SW 1271 (cell line): ENCODE results near the gene VWA8.
"Not testable (repeated sequence)": the region's sequence is repeated elsewhere in the genome, so short reads cannot be mapped to it uniquely, and the experiment has no call there.

Experiments used
- DNase-seq, 2 experiments: peaks; one replicate each; lab custom pipeline; 2025; lab: John Stamatoyannopoulos, UW

The VWA8 gene

GRCh38 chr13:41922894-41923293 is 38.0 kb downstream of the VWA8 start:
- DNase-seq, result not testable (repeated sequence)

GRCh38 chr13:41919741-41920487 is 41.0 kb downstream of the VWA8 start:
- DNase-seq, result no peak

- no peak for DNase-seq
Measured at GRCh38 chr13:41919031-41919740, 41.7 kb downstream of the VWA8 start.

GRCh38 chr13:41917641-41918040 is 43.3 kb downstream of the VWA8 start:
- no peak for DNase-seq

GRCh38 chr13:41916173-41916954 is 44.5 kb downstream of the VWA8 start:
- no peak for DNase-seq

GRCh38 chr13:41915081-41915480 is 45.8 kb downstream of the VWA8 start:
- no peak for DNase-seq

GRCh38 chr13:41914552-41914951 is 46.4 kb downstream of the VWA8 start:
- DNase-seq, result no peak

GRCh38 chr13:41909506-41909905 is 51.4 kb downstream of the VWA8 start:
- no peak for DNase-seq

GRCh38 chr13:41905600-41906254 is 55.2 kb downstream of the VWA8 start:
- DNase-seq, result peak; percentile 13 to 67

GRCh38 chr13:41900918-41901317 is 60.0 kb downstream of the VWA8 start:
- no peak for DNase-seq

GRCh38 chr13:41898411-41898810 is 62.5 kb downstream of the VWA8 start:
- DNase-seq, result not testable (repeated sequence)

- no peak for DNase-seq
Measured at GRCh38 chr13:41897126-41897525, 63.8 kb downstream of the VWA8 start.

- no peak for DNase-seq
Measured at GRCh38 chr13:41895478-41895877, 65.4 kb downstream of the VWA8 start.

- DNase-seq, result no peak
Measured at GRCh38 chr13:41891119-41891518, 69.8 kb downstream of the VWA8 start.

- DNase-seq, result no peak
Measured at GRCh38 chr13:41883147-41883546, 77.8 kb downstream of the VWA8 start.

GRCh38 chr13:41881890-41882289 is 79.0 kb downstream of the VWA8 start:
- not testable (repeated sequence) for DNase-seq

GRCh38 chr13:41880966-41881365 is 79.9 kb downstream of the VWA8 start:
- DNase-seq, result no peak

GRCh38 chr13:41864658-41865057 is 96.3 kb downstream of the VWA8 start:
- DNase-seq, result no peak

- not testable (repeated sequence) for DNase-seq
Measured at GRCh38 chr13:41862659-41863058, 98.2 kb downstream of the VWA8 start.

- no peak for DNase-seq
Measured at GRCh38 chr13:41859565-41859964, 101.3 kb downstream of the VWA8 start.

- no peak for DNase-seq
Measured at GRCh38 chr13:41858780-41859179, 102.1 kb downstream of the VWA8 start.

- no peak for DNase-seq
Measured at GRCh38 chr13:41854758-41855157, 106.2 kb downstream of the VWA8 start.
